Thyroid gland (tissue), 4 donors: Measurements from ENCODE around the gene ARMC2.

Experiments
- POLR2A ChIP-seq, 2 donors: fragments of 450-650 bp; IDR thresholded peaks; one replicate each; pipeline ENCODE4 v1.6.1; 2017; ENCODE audit warnings: antibody characterized with exemption in 2 of 2, mild to moderate bottlenecking in 2 of 2, moderate library complexity in 1 of 2
- TF ChIP-seq, protein P1 (sequence below), 6 experiments: fragments of 200-600 bp in 3 of 6; fragments of 450-650 bp in 3 of 6; sonication (generic) in 3 of 6; IDR thresholded peaks; one replicate each; pipeline ENCODE4 v1.5.1; 2016 to 2019; ENCODE audit warnings: antibody characterized with exemption in 6 of 6, mild to moderate bottlenecking in 2 of 6, inconsistent platforms in 1 of 6, moderate library complexity in 1 of 6

DNA sequence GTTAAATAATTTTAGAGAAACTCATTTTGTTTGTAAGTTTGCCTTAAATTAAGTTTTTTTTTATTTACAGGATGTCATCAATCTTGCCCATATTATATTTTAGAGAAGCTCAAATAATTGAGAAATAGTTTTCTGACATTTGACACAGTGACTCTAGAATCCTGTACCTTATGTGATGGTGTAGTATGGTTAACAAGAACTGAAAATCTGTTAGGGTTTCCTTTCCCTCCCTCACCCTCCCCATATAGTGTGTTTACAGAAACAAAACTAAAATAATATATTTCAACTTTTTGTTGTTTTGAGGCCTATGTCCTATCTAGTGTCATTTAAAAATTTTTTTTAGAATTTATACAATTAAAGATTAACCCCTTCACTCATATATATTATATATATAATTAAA is 154.7 kb downstream of the ARMC2 start:
- TF ChIP-seq, protein P1, sequence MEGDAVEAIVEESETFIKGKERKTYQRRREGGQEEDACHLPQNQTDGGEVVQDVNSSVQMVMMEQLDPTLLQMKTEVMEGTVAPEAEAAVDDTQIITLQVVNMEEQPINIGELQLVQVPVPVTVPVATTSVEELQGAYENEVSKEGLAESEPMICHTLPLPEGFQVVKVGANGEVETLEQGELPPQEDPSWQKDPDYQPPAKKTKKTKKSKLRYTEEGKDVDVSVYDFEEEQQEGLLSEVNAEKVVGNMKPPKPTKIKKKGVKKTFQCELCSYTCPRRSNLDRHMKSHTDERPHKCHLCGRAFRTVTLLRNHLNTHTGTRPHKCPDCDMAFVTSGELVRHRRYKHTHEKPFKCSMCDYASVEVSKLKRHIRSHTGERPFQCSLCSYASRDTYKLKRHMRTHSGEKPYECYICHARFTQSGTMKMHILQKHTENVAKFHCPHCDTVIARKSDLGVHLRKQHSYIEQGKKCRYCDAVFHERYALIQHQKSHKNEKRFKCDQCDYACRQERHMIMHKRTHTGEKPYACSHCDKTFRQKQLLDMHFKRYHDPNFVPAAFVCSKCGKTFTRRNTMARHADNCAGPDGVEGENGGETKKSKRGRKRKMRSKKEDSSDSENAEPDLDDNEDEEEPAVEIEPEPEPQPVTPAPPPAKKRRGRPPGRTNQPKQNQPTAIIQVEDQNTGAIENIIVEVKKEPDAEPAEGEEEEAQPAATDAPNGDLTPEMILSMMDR (IDR thresholded peaks at IDR 0.05), result no peak
- TF ChIP-seq POLR2A (IDR thresholded peaks at IDR 0.05), result no peak
